Hepatocyte (in vitro differentiated cells): Measurements from ENCODE around the gene ENOX1. TPM values are rescaled to one million over a fixed set of nuclear protein-coding genes. Genes with fewer than 3 reads are reported as not detected.
"Not testable (repeated sequence)": the region's sequence is repeated elsewhere in the genome, so short reads cannot be mapped to it uniquely, and the experiment has no call there.

Source experiments
- DNase-seq: peaks from one replicate; pipeline ENCODE4 v3.0.0-alpha.2; 2016; ENCODE audit warnings: low spot score
- H2AFZ ChIP-seq: fragments of 200-600 bp; sonication (generic); 2 replicates; pipeline ENCODE4 v1.6.0; 2016; ENCODE audit warnings: antibody characterized with exemption, mild to moderate bottlenecking
- H3K27ac ChIP-seq: fragments of 200-600 bp; sonication (generic); 2 replicates; pipeline ENCODE4 v1.5.1; 2016; ENCODE audit warnings: mild to moderate bottlenecking
- H3K27me3 ChIP-seq: fragments of 200-600 bp; sonication (generic); 2 replicates; pipeline ENCODE4 v1.6.1; 2016
- H3K36me3 ChIP-seq: fragments of 200-600 bp; sonication (generic); replicated peaks from 2 replicates; pipeline ENCODE4 v1.5.1; 2016; ENCODE audit warnings: low read depth; ENCODE audit not compliant: insufficient read depth
- H3K4me1 ChIP-seq: fragments of 200-600 bp; sonication (generic); 2 replicates; pipeline ENCODE4 v1.5.1; 2016; ENCODE audit warnings: mild to moderate bottlenecking, moderate library complexity; ENCODE audit not compliant: insufficient read depth
- H3K4me2 ChIP-seq: fragments of 200-600 bp; sonication (generic); 2 replicates; pipeline ENCODE4 v1.6.0; 2016
- H3K4me3 ChIP-seq: fragments of 200-600 bp; sonication (generic); 2 replicates; pipeline ENCODE4 v1.5.1; 2016; ENCODE audit warnings: mild to moderate bottlenecking
- H3K79me2 ChIP-seq: fragments of 200-600 bp; sonication (generic); 2 replicates; pipeline ENCODE4 v1.6.0; 2017; ENCODE audit warnings: mild to moderate bottlenecking
- H3K9me2 ChIP-seq: fragments of 200-600 bp; sonication (generic); replicated peaks from 2 replicates; pipeline ENCODE4 v1.6.0; 2017; ENCODE audit warnings: mild to moderate bottlenecking; ENCODE audit not compliant: insufficient read depth
- H3K9me3 ChIP-seq: fragments of 200-600 bp; sonication (generic); 2 replicates; pipeline ENCODE4 v1.5.1; 2016; ENCODE audit warnings: low read depth, mild to moderate bottlenecking
- H4K20me1 ChIP-seq: fragments of 200-600 bp; sonication (generic); 2 replicates; pipeline ENCODE4 v1.6.0; 2016; ENCODE audit warnings: mild to moderate bottlenecking; ENCODE audit not compliant: insufficient read depth, poor library complexity, severe bottlenecking
- EZH2 ChIP-seq: fragments of 200-600 bp; sonication (generic); IDR thresholded peaks from 2 replicates; pipeline ENCODE4 v1.6.1; 2016; ENCODE audit warnings: antibody characterized with exemption, mild to moderate bottlenecking, borderline replicate concordance
- EZH2phosphoT487 ChIP-seq: fragments of 200-600 bp; sonication (generic); IDR thresholded peaks from one replicate; pipeline ENCODE4 v1.6.1; 2018; ENCODE audit warnings: antibody characterized with exemption, mild to moderate bottlenecking, low read depth, moderate library complexity; ENCODE audit not compliant: unreplicated experiment, severe bottlenecking
- WGBS: methylation state at CpG from one replicate; pipeline ENCODE4 v1.1.6; 2016; ENCODE audit warnings: low lambda C conversion rate; ENCODE audit errors: missing lambda C conversion rate; 5-methylcytosine and 5-hydroxymethylcytosine counted together
- polyA plus RNA-seq: library from polyadenylated mRNA; unstranded; fragments of >200 nt; fragmentation: Nextera tagmentation; extraction: Ambion mirVana; gene quantifications from 2 replicates; pipeline ENCODE4 v1.2.1, GENCODE V29; 2016
- total RNA-seq: library from RNA; depleted of rRNA; stranded (reverse); fragments of >200 nt; gene quantifications from 2 replicates; pipeline ENCODE4 v1.2.3, GENCODE V29; 2014
- TF ChIP-seq, protein P1 (sequence below): fragments of 200-600 bp; sonication (generic); IDR thresholded peaks from 2 replicates; pipeline ENCODE4 v1.5.1; 2016; ENCODE audit warnings: antibody characterized with exemption, mild to moderate bottlenecking; ENCODE audit not compliant: poor library complexity

ENOX1 gene
- total and polyA plus RNA-seq, 2 experiments from 2014 or later: 2.4 to 4.0 TPM

DNA sequence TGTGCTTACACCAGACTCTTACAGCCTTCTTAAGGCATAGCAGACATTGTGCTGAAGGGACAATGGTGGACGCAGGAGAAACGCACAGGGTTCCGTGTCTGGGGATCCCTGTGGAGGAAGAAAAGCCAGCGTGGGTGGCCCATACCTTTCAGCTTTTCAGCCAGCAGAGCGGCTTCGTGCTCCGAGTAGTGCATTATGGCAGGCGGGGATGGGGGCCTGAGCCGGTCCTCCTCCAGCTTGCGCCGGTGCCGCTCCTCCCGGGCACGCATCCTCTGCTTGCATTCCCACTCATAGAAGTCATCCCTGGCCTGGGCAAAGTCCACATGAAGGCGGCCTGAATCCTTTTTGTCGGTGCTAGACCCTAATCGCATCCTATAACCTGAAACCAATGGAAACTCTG, 431.0 kb downstream of the ENOX1 start:
- 97% methylated on average over 17 of the region's 17 CpGs for WGBS
- Histone ChIP-seq H3K4me3 (no peak overlapping the region), H2AFZ (no peak overlapping the region), H3K9me2 (no peaks in the 10 kb centered on the region), H3K79me2 (no peaks in the 10 kb centered on the region), H3K9me3 (no peaks in the 10 kb centered on the region), H3K27ac (no peak overlapping the region), H3K27me3 (no peaks in the 10 kb centered on the region), H3K4me2 (no peak overlapping the region), H3K36me3 (no peaks in the 10 kb centered on the region), H4K20me1 (no peaks in the 10 kb centered on the region), H3K4me1 (peaks cover 9% of the 10 kb centered on the region)
- TF ChIP-seq EZH2phosphoT487 (no peak), EZH2 (no peak)
- TF ChIP-seq, protein P1, sequence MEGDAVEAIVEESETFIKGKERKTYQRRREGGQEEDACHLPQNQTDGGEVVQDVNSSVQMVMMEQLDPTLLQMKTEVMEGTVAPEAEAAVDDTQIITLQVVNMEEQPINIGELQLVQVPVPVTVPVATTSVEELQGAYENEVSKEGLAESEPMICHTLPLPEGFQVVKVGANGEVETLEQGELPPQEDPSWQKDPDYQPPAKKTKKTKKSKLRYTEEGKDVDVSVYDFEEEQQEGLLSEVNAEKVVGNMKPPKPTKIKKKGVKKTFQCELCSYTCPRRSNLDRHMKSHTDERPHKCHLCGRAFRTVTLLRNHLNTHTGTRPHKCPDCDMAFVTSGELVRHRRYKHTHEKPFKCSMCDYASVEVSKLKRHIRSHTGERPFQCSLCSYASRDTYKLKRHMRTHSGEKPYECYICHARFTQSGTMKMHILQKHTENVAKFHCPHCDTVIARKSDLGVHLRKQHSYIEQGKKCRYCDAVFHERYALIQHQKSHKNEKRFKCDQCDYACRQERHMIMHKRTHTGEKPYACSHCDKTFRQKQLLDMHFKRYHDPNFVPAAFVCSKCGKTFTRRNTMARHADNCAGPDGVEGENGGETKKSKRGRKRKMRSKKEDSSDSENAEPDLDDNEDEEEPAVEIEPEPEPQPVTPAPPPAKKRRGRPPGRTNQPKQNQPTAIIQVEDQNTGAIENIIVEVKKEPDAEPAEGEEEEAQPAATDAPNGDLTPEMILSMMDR: no peak
- DNase-seq: no peak

DNA sequence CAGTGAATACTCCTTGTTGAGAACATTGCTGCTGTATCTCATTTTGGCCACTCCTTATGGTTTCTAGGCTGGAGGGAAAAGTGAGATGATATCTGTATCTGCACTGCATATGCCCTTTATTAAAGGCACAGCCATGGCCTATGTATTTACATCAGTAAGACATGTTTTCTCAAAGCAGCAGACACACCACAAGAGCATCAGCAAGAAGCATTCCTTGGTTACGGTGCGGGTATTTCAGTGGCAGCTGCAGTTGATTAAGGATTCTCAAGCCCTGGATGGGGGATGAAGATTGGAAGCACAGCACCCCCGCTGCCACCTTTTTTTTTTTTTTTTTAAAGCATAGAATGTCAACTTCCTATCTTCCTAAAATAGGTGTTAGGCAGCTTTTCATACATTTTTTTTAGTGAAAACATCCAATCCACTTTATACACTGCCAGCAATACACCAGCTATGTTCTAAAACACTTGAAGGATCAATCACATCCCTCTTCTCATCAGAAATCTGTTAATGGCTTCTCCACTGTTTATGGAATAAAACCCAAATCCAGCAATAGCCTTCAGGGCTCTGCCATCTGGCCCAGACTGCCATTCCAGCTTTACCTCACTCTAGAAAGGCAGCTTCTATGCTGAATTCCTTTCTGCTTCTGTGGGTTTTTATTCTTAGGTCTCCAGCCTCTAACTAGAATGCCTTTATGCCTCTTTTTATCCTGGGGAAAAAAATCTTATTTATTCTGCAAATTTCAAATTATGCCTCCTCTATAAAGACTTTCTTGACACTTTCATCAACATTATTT, 432.4 kb downstream of the ENOX1 start:
- H3K79me2 ChIP-seq: no peaks in the 10 kb centered on the region
- no peak overlapping the region for H2AFZ ChIP-seq
- H3K4me3 ChIP-seq: no peak overlapping the region
- no peak overlapping the region for H3K4me2 ChIP-seq
- no peaks in the 10 kb centered on the region for H3K27me3 ChIP-seq
- no peaks in the 10 kb centered on the region for H4K20me1 ChIP-seq
- TF ChIP-seq EZH2phosphoT487: no peak
- TF ChIP-seq, protein P1: no peak
- no peaks in the 10 kb centered on the region for H3K9me3 ChIP-seq
- DNase-seq: no peak
- WGBS: 67% methylated on average over 3 of the region's 3 CpGs
- H3K9me2 ChIP-seq: no peaks in the 10 kb centered on the region
- no peaks in the 10 kb centered on the region for H3K36me3 ChIP-seq
- H3K4me1 ChIP-seq: no peaks in the 10 kb centered on the region
- H3K27ac ChIP-seq: no peak overlapping the region

DNA sequence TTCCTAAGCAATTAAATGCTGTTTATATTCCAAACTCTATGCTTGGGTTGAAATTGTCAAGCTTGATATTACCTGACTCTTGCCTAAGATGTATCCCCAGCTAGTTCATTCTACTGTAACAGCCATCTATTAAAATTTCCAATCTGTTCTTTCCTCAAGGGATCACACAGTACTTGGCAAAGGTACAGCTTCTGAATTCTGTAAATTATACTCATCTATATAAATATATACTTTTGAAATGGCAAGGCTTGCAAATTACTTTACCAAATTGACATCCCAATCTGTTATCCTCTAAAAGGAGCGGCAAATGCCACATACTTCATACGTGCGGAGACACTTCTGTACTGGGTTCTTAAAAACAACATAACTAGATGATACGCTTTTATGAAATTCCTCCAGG, 433.1 kb downstream of the ENOX1 start:
- no peaks in the 10 kb centered on the region for H3K79me2 ChIP-seq
- no peak overlapping the region for H3K27ac ChIP-seq
- H3K36me3 ChIP-seq: no peaks in the 10 kb centered on the region
- H3K4me3 ChIP-seq: no peak overlapping the region
- 95% methylated on average over 4 of the region's 4 CpGs for WGBS
- no peak overlapping the region for H3K4me2 ChIP-seq
- H3K27me3 ChIP-seq: no peaks in the 10 kb centered on the region
- TF ChIP-seq, protein P1: no peak
- TF ChIP-seq EZH2phosphoT487 (no peak), EZH2 (no peak)
- H3K9me3 ChIP-seq: no peaks in the 10 kb centered on the region
- H3K4me1 ChIP-seq: no peaks in the 10 kb centered on the region
- no peak overlapping the region for H2AFZ ChIP-seq
- no peak for DNase-seq
- no peaks in the 10 kb centered on the region for H3K9me2 ChIP-seq
- no peaks in the 10 kb centered on the region for H4K20me1 ChIP-seq

DNA sequence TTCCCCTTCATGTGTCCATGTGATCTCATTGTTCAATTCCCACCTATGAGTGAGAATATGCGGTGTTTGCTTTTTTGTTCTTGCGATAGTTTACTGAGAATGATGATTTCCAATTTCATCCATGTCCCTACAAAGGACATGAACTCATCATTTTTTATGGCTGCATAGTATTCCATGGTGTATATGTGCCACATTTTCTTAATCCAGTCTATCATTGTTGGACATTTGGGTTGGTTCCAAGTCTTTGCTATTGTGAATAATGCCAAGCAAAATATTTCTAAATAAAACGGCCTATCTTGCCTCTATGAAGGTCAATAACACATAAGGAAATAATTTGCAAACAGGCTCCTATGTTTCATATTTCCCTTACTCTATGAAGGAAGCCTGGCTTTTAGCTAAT, 435.2 kb downstream of the ENOX1 start:
- not testable (repeated sequence) for H3K27me3 ChIP-seq, DNase-seq, H3K4me1 ChIP-seq, H4K20me1 ChIP-seq, H3K79me2 ChIP-seq, H3K9me2 ChIP-seq, H3K27ac ChIP-seq, H3K36me3 ChIP-seq, H3K4me3 ChIP-seq, H3K9me3 ChIP-seq, H2AFZ ChIP-seq, H3K4me2 ChIP-seq
- 86% methylated on average over 1 of the region's 3 CpGs for WGBS
